ENCODE data around the gene GIT2.
"Not testable (repeated sequence)": the region's sequence is repeated elsewhere in the genome, so short reads cannot be mapped to it uniquely, and the experiment has no call there.

- TF ChIP-seq TCF12 (IDR thresholded peaks at IDR 0.05; ENCODE audit: low read depth, low read length); CTCF (IDR thresholded peaks at IDR 0.05; ENCODE audit: control extremely low read depth in 1 of 3, insufficient read depth in 1 of 3, low read depth in 1 of 3, low read length in 3 of 3); ATF2 (IDR thresholded peaks at IDR 0.05; ENCODE audit: low read length); EZH2 (IDR thresholded peaks at IDR 0.05; ENCODE audit: low read depth, low read length, severe bottlenecking): not testable (repeated sequence)
Observed at GRCh38 chr12:110008681-110009398, 12.7 kb upstream of the GIT2 start.
